ENCODE results near the gene GABBR2. TPM values are rescaled to one million over a fixed set of nuclear protein-coding genes. Genes with fewer than 3 reads are reported as not detected.

GABBR2 gene
- total and polyA plus RNA-seq, 8 donors: 0.41 to 2.3 (median 0.79) TPM

DNA sequence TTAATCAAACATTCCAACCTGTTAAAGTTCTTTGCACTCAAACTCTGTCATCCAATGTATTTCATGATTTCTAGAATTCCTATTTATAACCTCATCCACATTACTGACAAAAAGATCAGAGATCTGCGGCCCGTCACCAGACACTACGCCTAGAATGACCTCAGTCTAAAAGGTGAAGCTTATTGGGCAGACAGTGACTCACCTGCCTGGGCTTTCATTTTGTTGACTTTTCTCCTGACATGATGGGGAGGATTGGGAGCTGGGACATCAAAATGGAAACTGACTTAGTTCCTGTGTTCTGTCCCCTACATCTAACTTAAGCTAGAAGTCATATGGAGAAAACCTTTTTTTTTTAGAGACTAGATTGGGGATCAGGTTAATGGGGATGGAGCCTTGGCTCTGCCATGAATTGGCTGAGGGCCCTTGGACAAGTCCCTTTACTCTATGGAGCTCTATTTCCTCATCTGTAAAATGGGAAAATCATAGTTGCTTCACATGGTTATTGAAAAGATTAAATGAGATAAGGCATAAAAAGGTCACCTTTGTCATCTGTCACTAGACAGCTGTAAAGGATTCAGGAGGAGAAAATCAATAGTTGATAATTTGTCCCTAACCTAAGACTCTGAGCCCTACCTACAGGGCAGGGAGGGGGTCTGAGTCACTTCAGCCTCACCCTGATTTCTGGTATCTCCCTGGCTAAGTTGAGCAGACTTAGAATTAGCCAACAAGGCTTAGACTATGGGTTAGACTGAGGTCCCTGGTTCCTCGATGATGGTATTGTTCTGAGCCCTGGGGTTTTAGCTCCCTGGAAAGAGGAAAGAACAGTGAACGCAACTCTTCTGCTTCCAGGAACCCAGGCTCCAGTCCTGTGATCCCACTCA lies 228.5 kb downstream of the GABBR2 start:
- Histone ChIP-seq H3K4me1 (no peaks in the 10 kb centered on the region), H3K4me3 (no peak overlapping the region), H3K9me3 (no peaks in the 10 kb centered on the region), H3K27me3 (peaks cover 0 to 10% of the 10 kb centered on the region in 2 donors), H3K36me3 (no peaks in the 10 kb centered on the region), H3K27ac (no peak overlapping the region)
- intact Hi-C loops (cut with DNase I): no loop called here
- TF ChIP-seq, protein P1, sequence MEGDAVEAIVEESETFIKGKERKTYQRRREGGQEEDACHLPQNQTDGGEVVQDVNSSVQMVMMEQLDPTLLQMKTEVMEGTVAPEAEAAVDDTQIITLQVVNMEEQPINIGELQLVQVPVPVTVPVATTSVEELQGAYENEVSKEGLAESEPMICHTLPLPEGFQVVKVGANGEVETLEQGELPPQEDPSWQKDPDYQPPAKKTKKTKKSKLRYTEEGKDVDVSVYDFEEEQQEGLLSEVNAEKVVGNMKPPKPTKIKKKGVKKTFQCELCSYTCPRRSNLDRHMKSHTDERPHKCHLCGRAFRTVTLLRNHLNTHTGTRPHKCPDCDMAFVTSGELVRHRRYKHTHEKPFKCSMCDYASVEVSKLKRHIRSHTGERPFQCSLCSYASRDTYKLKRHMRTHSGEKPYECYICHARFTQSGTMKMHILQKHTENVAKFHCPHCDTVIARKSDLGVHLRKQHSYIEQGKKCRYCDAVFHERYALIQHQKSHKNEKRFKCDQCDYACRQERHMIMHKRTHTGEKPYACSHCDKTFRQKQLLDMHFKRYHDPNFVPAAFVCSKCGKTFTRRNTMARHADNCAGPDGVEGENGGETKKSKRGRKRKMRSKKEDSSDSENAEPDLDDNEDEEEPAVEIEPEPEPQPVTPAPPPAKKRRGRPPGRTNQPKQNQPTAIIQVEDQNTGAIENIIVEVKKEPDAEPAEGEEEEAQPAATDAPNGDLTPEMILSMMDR (IDR thresholded peaks at IDR 0.05): no peak
- DNase-seq (no peak), ATAC-seq (peak; percentile 60)

DNA sequence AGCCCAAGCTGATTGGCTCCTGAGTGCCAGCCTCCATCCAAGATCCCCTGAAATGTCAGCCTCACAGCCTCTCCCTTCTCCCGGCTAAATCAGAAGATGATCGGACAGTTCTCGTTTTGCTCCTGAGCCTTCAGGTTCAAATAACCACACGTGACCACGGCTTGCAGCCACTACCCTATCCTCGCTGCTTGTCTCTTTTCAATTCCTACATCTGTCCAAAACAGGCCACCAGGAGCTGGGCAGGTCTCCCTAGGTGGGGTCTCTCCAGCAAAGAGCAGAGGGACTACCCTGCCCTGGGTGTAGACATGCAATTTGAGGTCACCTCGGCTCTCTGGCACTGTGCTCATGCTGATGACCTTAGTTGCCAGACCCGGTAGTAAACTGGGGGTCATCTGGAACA lies 229.3 kb downstream of the GABBR2 start:
- DNase-seq (no peak), ATAC-seq (no peak)
- H3K4me3 ChIP-seq: no peak overlapping the region
- TF ChIP-seq, protein P1 (IDR thresholded peaks at IDR 0.05): no peak
- intact Hi-C loops (cut with DNase I): no loop called here
- H3K4me1 ChIP-seq: no peaks in the 10 kb centered on the region
- H3K36me3 ChIP-seq: no peaks in the 10 kb centered on the region
- peaks cover 0 to 10% of the 10 kb centered on the region in 2 donors for H3K27me3 ChIP-seq
- no peak overlapping the region for H3K27ac ChIP-seq
- H3K9me3 ChIP-seq: no peaks in the 10 kb centered on the region

DNA sequence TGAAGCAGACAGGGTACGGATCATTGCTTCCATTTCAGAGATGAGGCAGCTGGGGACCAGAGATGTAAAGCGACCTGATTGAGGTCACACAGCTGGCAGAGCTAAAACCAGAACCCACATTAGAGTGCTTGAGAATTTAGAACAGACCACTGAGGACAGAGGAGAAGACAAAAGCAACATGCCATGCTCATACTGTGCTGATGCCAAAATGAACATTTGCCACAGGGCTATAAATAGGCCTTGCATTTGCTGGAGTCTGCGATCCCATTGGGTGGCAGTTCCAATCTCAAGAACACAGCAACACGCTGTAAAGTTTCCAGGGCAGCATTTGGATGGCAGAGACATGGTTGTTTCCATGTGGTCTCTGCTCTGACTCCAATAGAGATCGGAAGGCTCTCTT lies 230.9 kb downstream of the GABBR2 start:
- no peak for ATAC-seq
- H3K27ac ChIP-seq: no peak overlapping the region

DNA sequence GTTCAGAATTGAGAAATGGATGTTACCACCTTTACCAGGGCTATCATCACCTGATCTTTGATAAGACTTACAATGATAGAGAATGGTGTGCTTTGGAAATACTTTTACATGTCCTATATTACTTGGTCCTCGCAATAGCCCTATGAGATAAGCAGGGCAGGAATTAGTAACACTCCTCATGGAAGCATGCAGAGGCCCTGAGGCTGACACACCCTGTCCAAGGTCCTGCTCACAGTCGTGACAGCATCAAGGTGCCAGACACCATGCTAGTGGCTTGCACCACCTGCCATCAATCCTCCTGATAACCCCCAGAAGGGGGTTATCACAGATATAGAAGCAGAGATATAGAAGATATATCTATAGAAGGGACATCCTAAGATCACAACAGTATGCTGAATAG lies 236.5 kb downstream of the GABBR2 start:
- H3K27me3 ChIP-seq: no peaks in the 10 kb centered on the region
- ATAC-seq (no peak), DNase-seq (no peak)
- H3K4me1 ChIP-seq: no peaks in the 10 kb centered on the region
- intact Hi-C loops (cut with DNase I): no loop called here
- no peak overlapping the region for H3K4me3 ChIP-seq
- H3K9me3 ChIP-seq: no peaks in the 10 kb centered on the region
- TF ChIP-seq, protein P1 (IDR thresholded peaks at IDR 0.05): no peak
- no peaks in the 10 kb centered on the region for H3K36me3 ChIP-seq
- no peak overlapping the region for H3K27ac ChIP-seq

More for the DNA sequence above, 230.9 kb downstream of the GABBR2 start:
- no peak for DNase-seq
- no peaks in the 10 kb centered on the region for H3K4me1 ChIP-seq
- no peak overlapping the region for H3K4me3 ChIP-seq
- intact Hi-C loops (cut with DNase I): no loop called here
- TF ChIP-seq, protein P1 (IDR thresholded peaks at IDR 0.05): no peak
- H3K9me3 ChIP-seq: no peaks in the 10 kb centered on the region
- H3K27me3 ChIP-seq: no peaks in the 10 kb centered on the region
- no peaks in the 10 kb centered on the region for H3K36me3 ChIP-seq

DNA sequence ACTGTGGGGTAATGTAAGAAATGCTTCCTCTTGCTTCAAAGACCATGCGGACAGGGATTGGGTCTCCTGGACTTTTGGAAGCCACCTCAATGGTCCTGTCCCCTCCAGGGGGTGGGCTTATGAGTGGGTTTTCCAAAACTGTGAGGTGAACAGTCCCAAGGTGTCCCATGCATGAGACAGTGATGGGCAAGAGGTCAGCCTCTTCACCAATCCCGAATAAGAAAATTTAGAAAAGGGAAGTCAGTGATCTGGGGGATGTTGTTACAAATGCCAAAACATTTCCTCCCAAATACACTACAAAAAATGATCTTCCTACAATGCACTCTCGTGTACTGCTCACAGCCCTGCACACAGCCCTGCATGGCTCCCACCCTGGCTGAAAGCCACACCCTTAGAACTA lies 237.6 kb downstream of the GABBR2 start:
- ATAC-seq: no peak
- intact Hi-C loops (cut with DNase I): no loop called here
- Histone ChIP-seq H3K36me3 (no peaks in the 10 kb centered on the region), H3K9me3 (no peaks in the 10 kb centered on the region), H3K27ac (no peak overlapping the region), H3K4me3 (no peak overlapping the region), H3K27me3 (no peaks in the 10 kb centered on the region), H3K4me1 (no peaks in the 10 kb centered on the region)
- TF ChIP-seq, protein P1 (IDR thresholded peaks at IDR 0.05): no peak
- DNase-seq: no peak

Data from left lung (tissue), 10 donors.